ENCODE measurements around the gene LAMTOR3. TPM values are rescaled to one million over a fixed set of nuclear protein-coding genes. Genes with fewer than 3 reads are reported as not detected.

Gene LAMTOR3
- total and polyA plus RNA-seq, 2 donors (not counting 3 experiments of a cell fraction or from before 2014, with no cell fraction given) = 25.3 to 31.0 TPM

GRCh38 chr4:99845179-99845578, 49.0 kb downstream of the LAMTOR3 start:
- FAIRE-seq (no peak), DNase-seq (ENCODE audit: low read depth, low spot score) (no peak)
- H3K9me3 ChIP-seq (replicated peaks; ENCODE audit: control insufficient read depth, insufficient read depth, low read length) = no peaks in the 10 kb centered on the region
- no peak overlapping the region for H3K27ac ChIP-seq (ENCODE audit: insufficient read depth, low read depth, low read length)
- no peaks in the 10 kb centered on the region for H3K4me1 ChIP-seq (ENCODE audit: control insufficient read depth, extremely low read depth, insufficient read depth, low read length)
- H2AFZ ChIP-seq (ENCODE audit: low read depth, low read length) = no peak overlapping the region
- no TSS peak for BruUV-seq (replicated peaks)
- H3K9me1 ChIP-seq (replicated peaks; ENCODE audit: control insufficient read depth, extremely low read depth, insufficient read depth, low read length) = no peaks in the 10 kb centered on the region
- intact Hi-C loops (cut with micrococcal nuclease) = no loop called here
- H3K4me2 ChIP-seq (ENCODE audit: insufficient read depth, low read length) = no peak overlapping the region
- H3K79me2 ChIP-seq (ENCODE audit: control insufficient read depth, insufficient read depth, low read length) = no peaks in the 10 kb centered on the region
- POLR2A ChIA-PET = no interaction called here
- CTCF ChIA-PET = interaction anchor here (1.6 kb wide), 1 partner anchor 34 kb away, joined by 4 read pairs; no protein-coding TSS in a partner anchor
- no peaks in the 10 kb centered on the region for H3K36me3 ChIP-seq (ENCODE audit: control insufficient read depth in 2 of 2, extremely low read depth in 1 of 2, insufficient read depth in 2 of 2, low read length in 2 of 2)
- no peaks in the 10 kb centered on the region for H3K27me3 ChIP-seq (ENCODE audit: control insufficient read depth in 2 of 2, insufficient read depth in 2 of 2, low read length in 2 of 2)
- H3K9ac ChIP-seq (replicated peaks; ENCODE audit: extremely low read depth, insufficient read depth, low read length) = no peak overlapping the region
- TF ChIP-seq, protein P1, sequence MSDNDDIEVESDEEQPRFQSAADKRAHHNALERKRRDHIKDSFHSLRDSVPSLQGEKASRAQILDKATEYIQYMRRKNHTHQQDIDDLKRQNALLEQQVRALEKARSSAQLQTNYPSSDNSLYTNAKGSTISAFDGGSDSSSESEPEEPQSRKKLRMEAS (IDR thresholded peaks at IDR 0.05; ENCODE audit: insufficient read depth, insufficient read length) = no peak
- TF ChIP-seq MYC (IDR thresholded peaks at IDR 0.05; ENCODE audit: low read depth, low read length) (no peak), FOS (IDR thresholded peaks at IDR 0.05; ENCODE audit: borderline replicate concordance, insufficient read depth, low read length) (no peak), GATA2 (IDR thresholded peaks at IDR 0.05; ENCODE audit: insufficient read depth, insufficient read length, low read depth, low read length) (no peak), JUN (IDR thresholded peaks at IDR 0.05; ENCODE audit: borderline replicate concordance, insufficient read depth, insufficient read length, low read depth) (no peak)
- no peaks in the 10 kb centered on the region for H4K20me1 ChIP-seq (replicated peaks; ENCODE audit: control insufficient read depth, extremely low read depth, insufficient read depth, low read length)
- dilution Hi-C loops (cut with MboI; ENCODE audit: extremely low pct_ligation_motif_present, low sequenced_read_pairs) = no loop called here
- no peak overlapping the region for H3K4me3 ChIP-seq (replicated peaks in 1 of 3; ENCODE audit: insufficient read depth in 1 of 3, low read depth in 1 of 3, low read length in 3 of 3)

- CTCF ChIA-PET = no interaction called here
- no peak overlapping the region for H3K27ac ChIP-seq (ENCODE audit: insufficient read depth, low read depth, low read length)
Measured at GRCh38 chr4:99844048-99844447, 50.2 kb downstream of the LAMTOR3 start.

More at GRCh38 chr4:99844048-99844447, 50.2 kb downstream of the LAMTOR3 start:
- intact Hi-C loops (cut with micrococcal nuclease) = no loop called here
- TF ChIP-seq, protein P1 (IDR thresholded peaks at IDR 0.05; ENCODE audit: insufficient read depth, insufficient read length) = no peak
- TF ChIP-seq MYC (IDR thresholded peaks at IDR 0.05; ENCODE audit: low read depth, low read length) (no peak), JUN (IDR thresholded peaks at IDR 0.05; ENCODE audit: borderline replicate concordance, insufficient read depth, insufficient read length, low read depth) (no peak), GATA2 (IDR thresholded peaks at IDR 0.05; ENCODE audit: insufficient read depth, insufficient read length, low read depth, low read length) (no peak), FOS (IDR thresholded peaks at IDR 0.05; ENCODE audit: borderline replicate concordance, insufficient read depth, low read length) (no peak), POLR2AphosphoS5 (IDR thresholded peaks at IDR 0.05; ENCODE audit: insufficient read depth, low read depth, low read length) (no peak), POLR2A (IDR thresholded peaks at IDR 0.05; ENCODE audit: low read depth, low read length) (no peak), EZH2 (IDR thresholded peaks at IDR 0.05; ENCODE audit: borderline replicate concordance, low read depth, low read length, severe bottlenecking) (no peak)
- TF ChIP-seq, protein P2, sequence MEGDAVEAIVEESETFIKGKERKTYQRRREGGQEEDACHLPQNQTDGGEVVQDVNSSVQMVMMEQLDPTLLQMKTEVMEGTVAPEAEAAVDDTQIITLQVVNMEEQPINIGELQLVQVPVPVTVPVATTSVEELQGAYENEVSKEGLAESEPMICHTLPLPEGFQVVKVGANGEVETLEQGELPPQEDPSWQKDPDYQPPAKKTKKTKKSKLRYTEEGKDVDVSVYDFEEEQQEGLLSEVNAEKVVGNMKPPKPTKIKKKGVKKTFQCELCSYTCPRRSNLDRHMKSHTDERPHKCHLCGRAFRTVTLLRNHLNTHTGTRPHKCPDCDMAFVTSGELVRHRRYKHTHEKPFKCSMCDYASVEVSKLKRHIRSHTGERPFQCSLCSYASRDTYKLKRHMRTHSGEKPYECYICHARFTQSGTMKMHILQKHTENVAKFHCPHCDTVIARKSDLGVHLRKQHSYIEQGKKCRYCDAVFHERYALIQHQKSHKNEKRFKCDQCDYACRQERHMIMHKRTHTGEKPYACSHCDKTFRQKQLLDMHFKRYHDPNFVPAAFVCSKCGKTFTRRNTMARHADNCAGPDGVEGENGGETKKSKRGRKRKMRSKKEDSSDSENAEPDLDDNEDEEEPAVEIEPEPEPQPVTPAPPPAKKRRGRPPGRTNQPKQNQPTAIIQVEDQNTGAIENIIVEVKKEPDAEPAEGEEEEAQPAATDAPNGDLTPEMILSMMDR (IDR thresholded peaks at IDR 0.05; ENCODE audit: extremely low read depth in 1 of 2, insufficient read depth in 1 of 2, low read depth in 1 of 2, low read length in 2 of 2) = no peak
- no TSS peak for BruUV-seq (replicated peaks)
- Histone ChIP-seq H3K4me1 (ENCODE audit: control insufficient read depth, extremely low read depth, insufficient read depth, low read length) (no peaks in the 10 kb centered on the region), H3K79me2 (ENCODE audit: control insufficient read depth, insufficient read depth, low read length) (no peaks in the 10 kb centered on the region), H3K4me3 (replicated peaks in 1 of 3; ENCODE audit: insufficient read depth in 1 of 3, low read depth in 1 of 3, low read length in 3 of 3) (no peak overlapping the region), H3K36me3 (ENCODE audit: control insufficient read depth in 2 of 2, extremely low read depth in 1 of 2, insufficient read depth in 2 of 2, low read length in 2 of 2) (no peaks in the 10 kb centered on the region), H3K27me3 (ENCODE audit: control insufficient read depth in 2 of 2, insufficient read depth in 2 of 2, low read length in 2 of 2) (no peaks in the 10 kb centered on the region), H2AFZ (ENCODE audit: low read depth, low read length) (no peak overlapping the region), H3K9me1 (replicated peaks; ENCODE audit: control insufficient read depth, extremely low read depth, insufficient read depth, low read length) (no peaks in the 10 kb centered on the region), H3K9me3 (replicated peaks; ENCODE audit: control insufficient read depth, insufficient read depth, low read length) (no peaks in the 10 kb centered on the region), H3K4me2 (ENCODE audit: insufficient read depth, low read length) (no peak overlapping the region), H4K20me1 (replicated peaks; ENCODE audit: control insufficient read depth, extremely low read depth, insufficient read depth, low read length) (no peaks in the 10 kb centered on the region), H3K9ac (replicated peaks; ENCODE audit: extremely low read depth, insufficient read depth, low read length) (no peak overlapping the region)
- no peak for FAIRE-seq
- POLR2A ChIA-PET = no interaction called here
- DNase-seq (ENCODE audit: low read depth, low spot score) = no peak
- dilution Hi-C loops (cut with MboI; ENCODE audit: extremely low pct_ligation_motif_present, low sequenced_read_pairs) = no loop called here
